Muscle of leg (tissue), 16 donors: ENCODE measurements around the gene CAPG. TPM values are rescaled to one million over a fixed set of nuclear protein-coding genes. Genes with fewer than 3 reads are reported as not detected.

Experiments
- DNase-seq: peaks from one replicate; pipeline ENCODE4 v3.0.0; 2013
- H3K27ac ChIP-seq: one replicate; pipeline ENCODE4 v1.5.1; 2013; ENCODE audit warnings: mild to moderate bottlenecking, low read length, control low read depth
- H3K27me3 ChIP-seq: one replicate; pipeline ENCODE4 v1.6.1; 2013; ENCODE audit warnings: low read length; ENCODE audit not compliant: control insufficient read depth, insufficient read depth
- H3K36me3 ChIP-seq: one replicate; pipeline ENCODE4 v1.6.1; 2013; ENCODE audit warnings: low read length; ENCODE audit not compliant: control insufficient read depth, insufficient read depth
- H3K4me1 ChIP-seq: one replicate; pipeline ENCODE4 v1.6.1; 2013; ENCODE audit warnings: low read length; ENCODE audit not compliant: control insufficient read depth, insufficient read depth
- H3K4me3 ChIP-seq: one replicate; pipeline ENCODE4 v1.5.1; 2013; ENCODE audit warnings: low read length, control low read depth
- H3K9me3 ChIP-seq: replicated peaks from 2 replicates; pipeline ENCODE4 v1.6.1; 2013; ENCODE audit warnings: low read depth, low read length; ENCODE audit not compliant: control insufficient read depth
- WGBS: methylation state at CpG from one replicate; pipeline ENCODE4 v1.1.5; 2013; ENCODE audit warnings: missing lambda C conversion rate; ENCODE audit not compliant: insufficient coverage; 5-methylcytosine and 5-hydroxymethylcytosine counted together
- long read RNA-seq, 11 donors: transcript quantifications; one replicate each; lab custom pipeline, GENCODE V29; 2026
- polyA plus RNA-seq, 8 donors: library from polyadenylated mRNA; unstranded; fragments of 120-200 nt; gene quantifications; one replicate each; pipeline versions ENCODE4 v1.2.1 to v1.2.3, GENCODE V29; 2013; ENCODE audit warnings: inconsistent platforms in 1 of 8, low replicate concordance in 1 of 8; ENCODE audit not compliant: insufficient read length in 8 of 8, insufficient read depth in 1 of 8
- total RNA-seq: library from RNA; stranded (reverse); fragments of 120-200 nt; gene quantifications from one replicate; pipeline ENCODE4 v1.2.4, GENCODE V29; 2013

The CAPG gene
- 44.6 TPM for total RNA-seq
- 10 to 100 TPM; 13.9 to 48.5 (median 26.2) TPM for polyA plus RNA-seq
- long read RNA-seq, donor 1, transcript CAPG-204 (10 exons, 1,151 nt), result major isoform, 5 of 5 reads
- long read RNA-seq, donor 1, partial matches to known transcripts, result 0 of 5 reads
- long read RNA-seq, donor 1, other reads (novel, unspliced or antisense), result 0 of 5 reads
- long read RNA-seq, donor 2, result 0 reads
- long read RNA-seq, donor 3, transcript CAPG-204 (10 exons, 1,151 nt), result major isoform, 7 of 7 reads
- long read RNA-seq, donor 3, partial matches to known transcripts, result 0 of 7 reads
- long read RNA-seq, donor 3, other reads (novel, unspliced or antisense), result 0 of 7 reads
- long read RNA-seq, donor 4, partial matches to known transcripts, result 0 of 3 reads
- long read RNA-seq, donor 4, other reads (novel, unspliced or antisense), result 0 of 3 reads
- long read RNA-seq, donor 5, transcript CAPG-204 (10 exons, 1,151 nt), result major isoform, 12 of 14 reads
- long read RNA-seq, donor 5, partial matches to known transcripts, result 0 of 14 reads
- long read RNA-seq, donor 5, other reads (novel, unspliced or antisense), result 0 of 14 reads
- long read RNA-seq, donor 6, transcript CAPG-204 (10 exons, 1,151 nt), result major isoform, 15 of 17 reads
- long read RNA-seq, donor 6, partial matches to known transcripts, result 0 of 17 reads
- long read RNA-seq, donor 6, other reads (novel, unspliced or antisense), result 0 of 17 reads
- long read RNA-seq, donor 7, partial matches to known transcripts, result 0 of 7 reads
- long read RNA-seq, donor 7, other reads (novel, unspliced or antisense), result 0 of 7 reads
- long read RNA-seq, donor 8, transcript CAPG-204 (10 exons, 1,151 nt), result major isoform, 5 of 6 reads
- long read RNA-seq, donor 8, partial matches to known transcripts, result 0 of 6 reads
- long read RNA-seq, donor 8, other reads (novel, unspliced or antisense), result 0 of 6 reads
- long read RNA-seq, donor 9, partial matches to known transcripts, result 0 of 1 reads
- long read RNA-seq, donor 9, other reads (novel, unspliced or antisense), result 0 of 1 reads
- long read RNA-seq, donor 10, partial matches to known transcripts, result 0 of 4 reads
- long read RNA-seq, donor 10, other reads (novel, unspliced or antisense), result 0 of 4 reads
- long read RNA-seq, donor 11, transcript CAPG-204 (10 exons, 1,151 nt), result major isoform, 5 of 7 reads
- long read RNA-seq, donor 11, partial matches to known transcripts, result 0 of 7 reads
- long read RNA-seq, donor 11, other reads (novel, unspliced or antisense), result 0 of 7 reads

GRCh38 chr2:85409845-85410583, at the start of gene CAPG:
Gene CAPG (minus strand): TSS chr2:85410366. CDS start chr2:85402145, 8,221 bp downstream.
- DNase-seq, result no peak
- Histone ChIP-seq H3K36me3 (no peaks in the 10 kb centered on the region), H3K27ac (no peak within 1 kb of the TSS), H3K4me1 (peaks cover 40% of the 10 kb centered on the region), H3K27me3 (peaks cover 11% of the 10 kb centered on the region), H3K9me3 (no peaks in the 10 kb centered on the region), H3K4me3 (no peak within 1 kb of the TSS)
- WGBS, result 47% methylated on average over 12 of the region's 12 CpGs

GRCh38 chr2:85459771-85460170, 49.6 kb upstream of the CAPG start:
- H3K27me3 ChIP-seq, result no peaks in the 10 kb centered on the region
- H3K4me3 ChIP-seq, result no peak overlapping the region
- no peaks in the 10 kb centered on the region for H3K4me1 ChIP-seq
- H3K27ac ChIP-seq, result no peak overlapping the region
- no peaks in the 10 kb centered on the region for H3K36me3 ChIP-seq
- no peaks in the 10 kb centered on the region for H3K9me3 ChIP-seq
- DNase-seq, result no peak
- no CpG with 5 or more reads among the region's 1 CpG for WGBS

- Histone ChIP-seq H3K4me1 (no peaks in the 10 kb centered on the region), H3K36me3 (no peaks in the 10 kb centered on the region), H3K9me3 (no peaks in the 10 kb centered on the region), H3K4me3 (no peak overlapping the region), H3K27ac (no peak overlapping the region), H3K27me3 (no peaks in the 10 kb centered on the region)
- 84% methylated on average over 10 of the region's 12 CpGs for WGBS
- DNase-seq, result no peak
Observed at GRCh38 chr2:85458601-85459563, 48.7 kb upstream of the CAPG start.

- WGBS, result 74% methylated on average over 4 of the region's 6 CpGs
- Histone ChIP-seq H3K9me3 (no peaks in the 10 kb centered on the region), H3K4me1 (no peaks in the 10 kb centered on the region), H3K4me3 (no peak overlapping the region), H3K27me3 (no peaks in the 10 kb centered on the region), H3K27ac (no peak overlapping the region), H3K36me3 (no peaks in the 10 kb centered on the region)
- no peak for DNase-seq
Observed at GRCh38 chr2:85457877-85458316, 47.7 kb upstream of the CAPG start.

- H3K4me1 ChIP-seq, result no peaks in the 10 kb centered on the region
- WGBS, result 80% methylated on average over 3 of the region's 5 CpGs
- DNase-seq, result no peak
Observed at GRCh38 chr2:85457043-85457442, 46.9 kb upstream of the CAPG start.

GRCh38 chr2:85455552-85456090, 45.5 kb upstream of the CAPG start:
- Histone ChIP-seq H3K36me3 (no peaks in the 10 kb centered on the region), H3K27me3 (no peaks in the 10 kb centered on the region), H3K9me3 (no peaks in the 10 kb centered on the region), H3K27ac (no peak overlapping the region), H3K4me1 (no peaks in the 10 kb centered on the region), H3K4me3 (no peak overlapping the region)
- no peak for DNase-seq
- WGBS, result no CpG with 5 or more reads among the region's 1 CpG

More at GRCh38 chr2:85457043-85457442, 46.9 kb upstream of the CAPG start:
- no peaks in the 10 kb centered on the region for H3K36me3 ChIP-seq
- H3K27ac ChIP-seq, result no peak overlapping the region
- H3K27me3 ChIP-seq, result no peaks in the 10 kb centered on the region
- no peak overlapping the region for H3K4me3 ChIP-seq
- no peaks in the 10 kb centered on the region for H3K9me3 ChIP-seq

GRCh38 chr2:85453571-85453970, 43.4 kb upstream of the CAPG start:
- Histone ChIP-seq H3K27ac (no peak overlapping the region), H3K36me3 (no peaks in the 10 kb centered on the region), H3K4me1 (no peaks in the 10 kb centered on the region), H3K27me3 (no peaks in the 10 kb centered on the region), H3K4me3 (no peak overlapping the region), H3K9me3 (no peaks in the 10 kb centered on the region)
- 46% methylated on average over 5 of the region's 7 CpGs for WGBS
- DNase-seq, result no peak

GRCh38 chr2:85452237-85452636, 42.1 kb upstream of the CAPG start:
- DNase-seq, result no peak
- Histone ChIP-seq H3K27me3 (no peaks in the 10 kb centered on the region), H3K4me3 (no peak overlapping the region), H3K9me3 (no peaks in the 10 kb centered on the region), H3K4me1 (peaks cover 2% of the 10 kb centered on the region), H3K27ac (no peak overlapping the region), H3K36me3 (no peaks in the 10 kb centered on the region)
- WGBS, result no CpG with 5 or more reads among the region's 1 CpG
